ENCODE results near the gene PLXND1.

DNA sequence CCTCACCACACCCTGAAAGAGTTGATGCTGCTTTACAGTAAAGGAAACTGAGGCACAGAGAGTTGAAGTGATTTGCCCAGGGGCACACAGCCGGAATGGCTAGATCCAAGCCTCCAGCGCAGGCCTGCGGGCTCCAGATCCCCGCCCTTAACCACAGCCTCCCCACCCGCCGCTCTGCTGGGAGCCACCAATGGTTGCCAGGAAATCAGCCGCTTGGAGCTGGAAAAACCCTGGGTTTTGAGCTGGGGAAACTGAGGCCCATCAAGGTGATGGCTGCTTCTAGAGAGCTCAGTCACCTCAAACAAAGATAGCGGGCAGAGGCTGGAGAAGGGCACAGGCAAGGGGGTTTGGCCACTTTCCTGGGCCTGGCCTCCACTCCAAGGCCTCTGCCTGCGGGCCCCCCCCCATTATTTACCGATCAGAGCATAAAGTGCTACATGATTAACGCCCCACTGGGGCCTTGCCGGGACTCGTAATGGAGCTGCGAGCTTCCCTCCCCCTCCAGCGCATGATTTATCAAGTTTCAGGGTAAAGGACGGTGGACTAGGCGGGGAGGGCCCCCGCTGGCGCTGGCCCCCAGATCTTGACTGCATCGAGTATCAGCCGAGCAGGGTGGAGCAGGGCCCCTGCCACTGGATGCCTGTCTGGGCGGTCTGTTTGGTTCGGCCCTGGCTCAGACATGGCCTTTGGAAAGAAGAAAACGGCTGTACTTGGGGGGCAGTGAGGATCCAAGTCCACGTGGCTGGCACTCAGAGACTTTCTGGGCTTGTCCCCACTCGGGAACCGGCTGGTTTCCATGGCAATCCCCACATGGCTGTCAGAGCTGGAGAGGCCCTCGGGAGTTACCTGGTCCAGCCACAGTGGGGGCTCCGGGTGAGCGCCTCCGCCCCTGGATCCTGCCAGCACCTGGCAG is 9.1 kb downstream of the PLXND1 start:
- TF ChIP-seq EZH2 (IDR thresholded peaks at IDR 0.05; ENCODE audit: borderline replicate concordance, insufficient read depth, low read length, poor library complexity, severe bottlenecking) (no peak), POLR2AphosphoS5 (IDR thresholded peaks at IDR 0.05) (no peak), RAD21 (conservative IDR thresholded peaks at IDR 0.05) (no peak), EP300 (conservative IDR thresholded peaks at IDR 0.05; ENCODE audit: poor library complexity, severe bottlenecking) (no peak), TAF1 (IDR thresholded peaks at IDR 0.05; ENCODE audit: low read depth) (no peak), REST (IDR thresholded peaks at IDR 0.05; ENCODE audit: borderline replicate concordance) (no peak), MXI1 (conservative IDR thresholded peaks at IDR 0.05; ENCODE audit: poor library complexity, severe bottlenecking) (no peak), SMC3 (conservative IDR thresholded peaks at IDR 0.05; ENCODE audit: poor library complexity) (no peak)
- TF ChIP-seq, protein P1, sequence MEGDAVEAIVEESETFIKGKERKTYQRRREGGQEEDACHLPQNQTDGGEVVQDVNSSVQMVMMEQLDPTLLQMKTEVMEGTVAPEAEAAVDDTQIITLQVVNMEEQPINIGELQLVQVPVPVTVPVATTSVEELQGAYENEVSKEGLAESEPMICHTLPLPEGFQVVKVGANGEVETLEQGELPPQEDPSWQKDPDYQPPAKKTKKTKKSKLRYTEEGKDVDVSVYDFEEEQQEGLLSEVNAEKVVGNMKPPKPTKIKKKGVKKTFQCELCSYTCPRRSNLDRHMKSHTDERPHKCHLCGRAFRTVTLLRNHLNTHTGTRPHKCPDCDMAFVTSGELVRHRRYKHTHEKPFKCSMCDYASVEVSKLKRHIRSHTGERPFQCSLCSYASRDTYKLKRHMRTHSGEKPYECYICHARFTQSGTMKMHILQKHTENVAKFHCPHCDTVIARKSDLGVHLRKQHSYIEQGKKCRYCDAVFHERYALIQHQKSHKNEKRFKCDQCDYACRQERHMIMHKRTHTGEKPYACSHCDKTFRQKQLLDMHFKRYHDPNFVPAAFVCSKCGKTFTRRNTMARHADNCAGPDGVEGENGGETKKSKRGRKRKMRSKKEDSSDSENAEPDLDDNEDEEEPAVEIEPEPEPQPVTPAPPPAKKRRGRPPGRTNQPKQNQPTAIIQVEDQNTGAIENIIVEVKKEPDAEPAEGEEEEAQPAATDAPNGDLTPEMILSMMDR (IDR thresholded peaks at IDR 0.05; ENCODE audit: poor library complexity, severe bottlenecking) = no peak
